ENCODE results near the gene ULK1.

GRCh38 chr12:131911028-131911650 is 16.7 kb downstream of the ULK1 start:
- no peak for TF ChIP-seq CTCF (IDR thresholded peaks at IDR 0.05)
- no peak for TF ChIP-seq POLR2A (IDR thresholded peaks at IDR 0.05)

All from uterus (tissue), 2 donors.